ENCODE results near the gene PHACTR2.
"Not testable (repeated sequence)": the region's sequence is repeated elsewhere in the genome, so short reads cannot be mapped to it uniquely, and the experiment has no call there.

Gene PHACTR2

GRCh38 chr6:143700684-143701348 is 23.1 kb downstream of the PHACTR2 start:
- DNase-seq = no peak

GRCh38 chr6:143701349-143702234 is 23.8 kb downstream of the PHACTR2 start:
- DNase-seq = no peak

GRCh38 chr6:143705569-143705968 is 27.8 kb downstream of the PHACTR2 start:
- no peak for DNase-seq

- DNase-seq = peak; percentile 35
Measured at GRCh38 chr6:143707697-143708096, 29.9 kb downstream of the PHACTR2 start.

GRCh38 chr6:143708889-143709288 is 31.1 kb downstream of the PHACTR2 start:
- peak; percentile 24 for DNase-seq

- DNase-seq = no peak
Measured at GRCh38 chr6:143711714-143712113, 33.9 kb downstream of the PHACTR2 start.

- DNase-seq = no peak
Measured at GRCh38 chr6:143718472-143718871, 40.7 kb downstream of the PHACTR2 start.

GRCh38 chr6:143721642-143722041 is 43.9 kb downstream of the PHACTR2 start:
- DNase-seq = no peak

GRCh38 chr6:143724876-143725275 is 47.1 kb downstream of the PHACTR2 start:
- no peak for DNase-seq

GRCh38 chr6:143726015-143726647 is 48.4 kb downstream of the PHACTR2 start:
- DNase-seq = no peak

- DNase-seq = peak; percentile 45
Measured at GRCh38 chr6:143727035-143727434, 49.3 kb downstream of the PHACTR2 start.

- DNase-seq = peak; percentile 94
Measured at GRCh38 chr6:143731789-143732188, 54.0 kb downstream of the PHACTR2 start.

GRCh38 chr6:143732536-143732935 is 54.8 kb downstream of the PHACTR2 start:
- DNase-seq = peak; percentile 90

- peak; percentile 53 for DNase-seq
Measured at GRCh38 chr6:143733510-143733909, 55.7 kb downstream of the PHACTR2 start.

- peak; percentile 45 for DNase-seq
Measured at GRCh38 chr6:143734641-143735063, 56.9 kb downstream of the PHACTR2 start.

- DNase-seq = not testable (repeated sequence)
Measured at GRCh38 chr6:143738072-143738690, 60.4 kb downstream of the PHACTR2 start.

- DNase-seq = no peak
Measured at GRCh38 chr6:143739341-143739851, 61.6 kb downstream of the PHACTR2 start.

- no peak for DNase-seq
Measured at GRCh38 chr6:143740213-143740612, 62.4 kb downstream of the PHACTR2 start.

GRCh38 chr6:143741480-143741879 is 63.7 kb downstream of the PHACTR2 start:
- peak; percentile 51 for DNase-seq

- DNase-seq = no peak
Measured at GRCh38 chr6:143742070-143742954, 64.5 kb downstream of the PHACTR2 start.

GRCh38 chr6:143742955-143743255 is 65.1 kb downstream of the PHACTR2 start:
- DNase-seq = no peak

All from OCI-M1 (cell line).